ENCODE measurements around the gene IRF7.

IRF7 gene

GRCh38 chr11:615504-616319 is at the start of gene IRF7:
TSS of gene IRF7 (minus strand) at chr11:615950. CDS start at chr11:615364, 586 bp downstream.
- Histone ChIP-seq H3K4me3 (ENCODE audit: low read length) (peak within 1 kb of the TSS; percentile 72), H3K4me1 (ENCODE audit: control insufficient read depth, low read depth, low read length) (no peaks in the 10 kb centered on the region)

DNA sequence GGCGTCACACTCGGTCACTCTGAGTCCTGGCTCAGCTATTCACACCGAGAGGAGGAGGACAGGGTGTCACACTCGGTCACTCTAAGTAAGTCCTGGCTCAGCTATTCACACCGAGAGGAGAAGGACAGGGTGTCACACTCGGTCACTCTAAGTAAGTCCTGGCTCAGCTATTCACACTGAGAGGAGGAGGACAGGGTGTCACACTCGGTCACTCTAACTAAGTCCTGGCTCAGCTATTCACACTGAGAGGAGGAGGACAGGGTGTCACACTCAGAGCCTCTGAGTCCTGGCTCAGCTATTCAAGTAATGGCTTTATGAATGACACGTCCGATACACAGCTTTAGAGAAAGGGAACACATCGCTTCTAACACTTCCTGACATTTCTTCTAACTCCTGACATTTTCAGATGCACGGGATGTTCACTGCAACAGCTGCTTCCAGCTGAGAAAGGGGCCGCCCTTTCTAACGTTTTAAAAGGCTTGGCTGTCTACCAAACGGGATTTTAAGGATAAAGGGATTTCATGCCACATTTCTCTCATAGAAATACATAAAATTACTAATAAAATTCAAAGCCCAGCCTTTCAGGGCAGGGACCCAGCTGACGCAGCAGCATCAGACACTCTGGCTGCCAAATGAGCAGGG is 49.4 kb upstream of the IRF7 start:
- Histone ChIP-seq H3K4me3 (ENCODE audit: low read length) (no peak overlapping the region), H3K9ac (ENCODE audit: low read length) (no peak overlapping the region), H3K4me1 (ENCODE audit: control insufficient read depth, low read depth, low read length) (no peaks in the 10 kb centered on the region), H3K27ac (ENCODE audit: low read length) (no peak overlapping the region), H3K36me3 (ENCODE audit: control insufficient read depth, low read depth, low read length) (no peaks in the 10 kb centered on the region), H3K9me3 (ENCODE audit: control insufficient read depth, low read depth, low read length) (no peaks in the 10 kb centered on the region), H3K27me3 (ENCODE audit: control insufficient read depth, insufficient read depth, low read length) (no peaks in the 10 kb centered on the region)

More at GRCh38 chr11:615504-616319, at the start of gene IRF7:
- Histone ChIP-seq H3K27me3 (ENCODE audit: control insufficient read depth, insufficient read depth, low read length) (no peaks in the 10 kb centered on the region), H3K27ac (ENCODE audit: low read length) (no peak within 1 kb of the TSS), H3K36me3 (ENCODE audit: control insufficient read depth, low read depth, low read length) (peaks cover 12% of the 10 kb centered on the region), H3K9me3 (ENCODE audit: control insufficient read depth, low read depth, low read length) (no peaks in the 10 kb centered on the region), H3K9ac (ENCODE audit: low read length) (peak within 1 kb of the TSS; percentile 68)

GRCh38 chr11:662689-663274 is 47.0 kb upstream of the IRF7 start:
- no peaks in the 10 kb centered on the region for H3K9me3 ChIP-seq (ENCODE audit: control insufficient read depth, low read depth, low read length)
- no peaks in the 10 kb centered on the region for H3K4me1 ChIP-seq (ENCODE audit: control insufficient read depth, low read depth, low read length)
- no peak overlapping the region for H3K4me3 ChIP-seq (ENCODE audit: low read length)
- no peaks in the 10 kb centered on the region for H3K27me3 ChIP-seq (ENCODE audit: control insufficient read depth, insufficient read depth, low read length)
- no peak overlapping the region for H3K9ac ChIP-seq (ENCODE audit: low read length)
- no peak overlapping the region for H3K27ac ChIP-seq (ENCODE audit: low read length)
- no peaks in the 10 kb centered on the region for H3K36me3 ChIP-seq (ENCODE audit: control insufficient read depth, low read depth, low read length)

DNA sequence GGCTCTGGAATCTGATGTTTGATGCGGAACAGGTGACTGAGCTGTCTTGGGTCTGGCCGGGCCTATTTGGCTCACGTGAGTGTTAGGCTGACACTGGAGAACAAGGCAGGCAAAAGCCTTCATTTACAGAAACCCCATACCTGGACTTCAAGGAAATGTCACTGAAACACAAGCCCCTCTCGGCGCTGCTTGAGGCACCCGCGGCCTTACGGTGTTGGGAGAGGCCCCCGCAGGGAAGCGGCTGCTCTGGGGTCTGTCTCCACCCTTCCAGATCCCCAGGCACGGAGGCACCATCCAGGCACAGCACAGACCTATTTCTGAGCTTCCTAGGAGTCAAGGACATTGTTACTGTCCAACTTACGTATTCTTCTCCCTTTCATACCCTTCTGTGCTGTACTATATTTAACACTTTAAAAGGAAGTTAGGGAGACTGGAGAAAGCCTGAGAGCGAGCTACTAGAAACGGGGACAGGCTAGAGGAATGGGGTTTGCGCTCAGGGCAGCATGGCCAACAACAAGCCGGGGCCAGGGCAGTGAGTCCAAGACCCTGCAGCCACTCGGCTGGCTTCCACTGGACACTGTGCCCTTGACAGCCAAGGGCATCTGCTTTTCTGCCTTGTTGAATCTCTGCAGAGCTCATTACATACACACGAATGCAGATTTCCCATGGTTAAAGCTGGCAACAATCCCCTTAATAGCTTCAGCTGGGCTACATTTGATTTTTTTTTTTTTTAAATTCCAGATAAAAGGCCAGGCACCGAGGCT is 45.1 kb upstream of the IRF7 start:
- Histone ChIP-seq H3K27ac (ENCODE audit: low read length) (no peak overlapping the region), H3K9ac (ENCODE audit: low read length) (no peak overlapping the region), H3K36me3 (ENCODE audit: control insufficient read depth, low read depth, low read length) (peaks cover 3% of the 10 kb centered on the region), H3K4me3 (ENCODE audit: low read length) (no peak overlapping the region), H3K27me3 (ENCODE audit: control insufficient read depth, insufficient read depth, low read length) (no peaks in the 10 kb centered on the region), H3K9me3 (ENCODE audit: control insufficient read depth, low read depth, low read length) (no peaks in the 10 kb centered on the region), H3K4me1 (ENCODE audit: control insufficient read depth, low read depth, low read length) (no peaks in the 10 kb centered on the region)

- Histone ChIP-seq H3K9me3 (ENCODE audit: control insufficient read depth, low read depth, low read length) (no peaks in the 10 kb centered on the region), H3K9ac (ENCODE audit: low read length) (no peak overlapping the region), H3K4me3 (ENCODE audit: low read length) (no peak overlapping the region), H3K36me3 (ENCODE audit: control insufficient read depth, low read depth, low read length) (peaks cover 3% of the 10 kb centered on the region), H3K27ac (ENCODE audit: low read length) (no peak overlapping the region), H3K27me3 (ENCODE audit: control insufficient read depth, insufficient read depth, low read length) (no peaks in the 10 kb centered on the region), H3K4me1 (ENCODE audit: control insufficient read depth, low read depth, low read length) (no peaks in the 10 kb centered on the region)
Observed at GRCh38 chr11:660281-660680, 44.5 kb upstream of the IRF7 start.

DNA sequence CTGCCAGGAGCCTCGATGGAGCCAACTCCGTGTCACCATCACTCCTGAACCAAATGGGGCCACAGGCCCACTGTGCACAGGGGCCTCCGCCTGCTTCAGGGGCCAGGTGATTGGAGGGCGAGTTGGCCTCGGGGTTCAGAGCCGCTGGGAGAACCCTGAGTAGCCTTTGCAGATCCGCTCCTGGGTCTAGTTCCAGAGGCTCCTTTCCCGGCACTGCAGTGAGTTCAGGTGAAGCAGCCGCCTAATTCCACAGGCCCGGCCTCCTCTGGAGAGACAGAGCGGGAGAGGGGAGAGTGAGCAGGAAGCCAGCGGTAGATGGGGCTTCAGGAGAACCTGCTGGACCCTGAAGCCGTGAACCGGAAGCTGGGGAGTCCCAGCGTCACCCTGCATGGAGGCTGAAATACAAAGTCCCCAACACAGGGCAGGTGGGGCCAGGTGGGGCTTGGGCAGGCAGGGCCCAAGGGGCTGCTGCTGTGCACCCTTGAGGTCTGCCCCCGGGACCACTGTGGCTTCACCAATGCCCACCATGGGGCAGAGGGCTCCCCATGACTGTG is 43.9 kb upstream of the IRF7 start:
- H3K27ac ChIP-seq (ENCODE audit: low read length), result no peak overlapping the region
- peaks cover 3% of the 10 kb centered on the region for H3K36me3 ChIP-seq (ENCODE audit: control insufficient read depth, low read depth, low read length)
- H3K9me3 ChIP-seq (ENCODE audit: control insufficient read depth, low read depth, low read length), result no peaks in the 10 kb centered on the region
- H3K27me3 ChIP-seq (ENCODE audit: control insufficient read depth, insufficient read depth, low read length), result no peaks in the 10 kb centered on the region
- H3K4me3 ChIP-seq (ENCODE audit: low read length), result no peak overlapping the region
- no peaks in the 10 kb centered on the region for H3K4me1 ChIP-seq (ENCODE audit: control insufficient read depth, low read depth, low read length)
- no peak overlapping the region for H3K9ac ChIP-seq (ENCODE audit: low read length)

GRCh38 chr11:657691-658126 is 42.0 kb upstream of the IRF7 start:
- Histone ChIP-seq H3K4me1 (ENCODE audit: control insufficient read depth, low read depth, low read length) (no peaks in the 10 kb centered on the region), H3K4me3 (ENCODE audit: low read length) (no peak overlapping the region), H3K27me3 (ENCODE audit: control insufficient read depth, insufficient read depth, low read length) (no peaks in the 10 kb centered on the region), H3K36me3 (ENCODE audit: control insufficient read depth, low read depth, low read length) (peaks cover 9% of the 10 kb centered on the region), H3K9me3 (ENCODE audit: control insufficient read depth, low read depth, low read length) (no peaks in the 10 kb centered on the region), H3K27ac (ENCODE audit: low read length) (no peak overlapping the region), H3K9ac (ENCODE audit: low read length) (no peak overlapping the region)

DNA sequence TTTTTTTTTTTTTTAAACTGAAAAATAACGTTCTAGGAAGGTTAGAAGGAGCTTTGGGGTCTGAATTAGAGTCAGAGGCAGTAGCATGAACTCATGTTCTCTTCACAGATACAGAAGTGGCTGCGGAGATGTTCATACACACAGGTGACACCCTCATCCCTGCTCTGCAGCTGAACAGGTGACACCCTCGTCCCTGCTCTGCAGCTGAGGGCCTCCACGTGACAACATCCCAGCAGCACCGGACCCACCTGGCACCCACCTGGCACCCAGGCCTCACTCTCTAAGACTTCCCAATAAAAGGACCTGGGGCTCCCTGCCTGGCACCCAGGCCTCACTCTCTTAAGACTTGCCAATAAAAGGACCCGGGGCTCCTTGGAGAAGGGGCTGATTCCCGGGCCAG is 41.1 kb upstream of the IRF7 start:
- no peaks in the 10 kb centered on the region for H3K27me3 ChIP-seq (ENCODE audit: control insufficient read depth, insufficient read depth, low read length)
- H3K9me3 ChIP-seq (ENCODE audit: control insufficient read depth, low read depth, low read length), result no peaks in the 10 kb centered on the region
- no peak overlapping the region for H3K9ac ChIP-seq (ENCODE audit: low read length)
- no peak overlapping the region for H3K27ac ChIP-seq (ENCODE audit: low read length)
- no peaks in the 10 kb centered on the region for H3K4me1 ChIP-seq (ENCODE audit: control insufficient read depth, low read depth, low read length)
- H3K36me3 ChIP-seq (ENCODE audit: control insufficient read depth, low read depth, low read length), result peaks cover 9% of the 10 kb centered on the region
- H3K4me3 ChIP-seq (ENCODE audit: low read length), result no peak overlapping the region

DNA sequence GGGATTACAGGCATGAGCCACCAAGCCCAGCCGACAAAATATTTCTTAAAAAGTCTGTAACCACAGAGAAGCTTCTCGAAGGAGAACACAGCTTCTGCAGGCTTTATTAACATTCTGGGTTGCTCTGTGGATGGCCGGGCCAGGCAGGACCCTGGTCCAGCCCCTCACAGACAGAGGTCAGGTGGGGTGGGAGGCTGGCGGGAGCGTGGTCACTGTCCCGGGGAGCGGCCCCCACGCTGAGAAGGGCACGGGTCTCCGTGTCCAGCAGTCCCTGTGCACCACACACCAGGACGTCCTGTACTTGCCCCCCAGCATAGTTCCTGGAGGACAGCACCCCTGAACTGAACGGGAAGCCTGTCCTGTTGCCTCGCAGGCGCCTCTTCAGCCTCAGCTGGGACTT is 40.7 kb upstream of the IRF7 start:
- no peaks in the 10 kb centered on the region for H3K4me1 ChIP-seq (ENCODE audit: control insufficient read depth, low read depth, low read length)
- H3K36me3 ChIP-seq (ENCODE audit: control insufficient read depth, low read depth, low read length), result peaks cover 9% of the 10 kb centered on the region
- H3K9me3 ChIP-seq (ENCODE audit: control insufficient read depth, low read depth, low read length), result no peaks in the 10 kb centered on the region
- H3K27ac ChIP-seq (ENCODE audit: low read length), result no peak overlapping the region
- no peak overlapping the region for H3K9ac ChIP-seq (ENCODE audit: low read length)
- H3K4me3 ChIP-seq (ENCODE audit: low read length), result no peak overlapping the region
- H3K27me3 ChIP-seq (ENCODE audit: control insufficient read depth, insufficient read depth, low read length), result no peaks in the 10 kb centered on the region

DNA sequence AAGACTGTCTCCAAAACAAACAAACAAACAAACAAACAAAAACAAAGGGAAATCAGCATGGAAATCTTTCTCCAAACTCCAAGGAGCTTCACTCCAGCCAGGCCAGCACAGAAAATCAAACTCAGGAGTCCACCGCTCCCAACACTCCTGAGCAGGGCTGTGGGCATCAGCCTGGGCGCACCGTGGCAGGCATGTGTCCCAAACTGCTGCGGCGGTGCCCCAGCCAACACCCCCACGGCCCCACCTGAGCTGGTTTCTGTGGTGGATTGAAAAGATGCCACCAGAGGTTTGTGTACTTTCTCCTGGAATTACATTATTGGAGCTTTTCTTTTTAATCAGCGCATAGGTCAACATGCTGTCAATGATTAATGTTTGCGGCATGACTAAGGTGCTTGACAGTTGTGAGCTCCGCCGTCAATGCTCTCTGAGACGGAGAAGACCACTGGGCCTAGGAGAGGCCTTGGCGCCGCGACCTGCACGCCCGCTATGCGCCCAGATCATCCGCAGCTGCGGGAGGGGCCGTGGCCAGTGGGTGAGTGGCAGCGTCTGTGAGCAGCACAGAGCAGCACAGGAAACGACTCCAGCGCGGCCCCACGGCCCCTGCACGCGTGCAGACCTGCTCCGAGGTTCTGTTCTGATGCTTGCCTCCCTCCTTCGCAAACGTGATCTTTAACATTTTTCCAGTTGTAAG is 39.4 kb upstream of the IRF7 start:
- H3K9ac ChIP-seq (ENCODE audit: low read length), result no peak overlapping the region
- peaks cover 13% of the 10 kb centered on the region for H3K36me3 ChIP-seq (ENCODE audit: control insufficient read depth, low read depth, low read length)
- no peak overlapping the region for H3K4me3 ChIP-seq (ENCODE audit: low read length)
- H3K27ac ChIP-seq (ENCODE audit: low read length), result no peak overlapping the region
- H3K4me1 ChIP-seq (ENCODE audit: control insufficient read depth, low read depth, low read length), result no peaks in the 10 kb centered on the region
- no peaks in the 10 kb centered on the region for H3K9me3 ChIP-seq (ENCODE audit: control insufficient read depth, low read depth, low read length)
- no peaks in the 10 kb centered on the region for H3K27me3 ChIP-seq (ENCODE audit: control insufficient read depth, insufficient read depth, low read length)
